ENCODE data around the gene STK10. TPM values are rescaled to one million over a fixed set of nuclear protein-coding genes. Genes with fewer than 3 reads are reported as not detected.
"Not testable (repeated sequence)": the region's sequence is repeated elsewhere in the genome, so short reads cannot be mapped to it uniquely, and the experiment has no call there.

Gene STK10
- total RNA-seq, 1 donor: 27.1 TPM

DNA sequence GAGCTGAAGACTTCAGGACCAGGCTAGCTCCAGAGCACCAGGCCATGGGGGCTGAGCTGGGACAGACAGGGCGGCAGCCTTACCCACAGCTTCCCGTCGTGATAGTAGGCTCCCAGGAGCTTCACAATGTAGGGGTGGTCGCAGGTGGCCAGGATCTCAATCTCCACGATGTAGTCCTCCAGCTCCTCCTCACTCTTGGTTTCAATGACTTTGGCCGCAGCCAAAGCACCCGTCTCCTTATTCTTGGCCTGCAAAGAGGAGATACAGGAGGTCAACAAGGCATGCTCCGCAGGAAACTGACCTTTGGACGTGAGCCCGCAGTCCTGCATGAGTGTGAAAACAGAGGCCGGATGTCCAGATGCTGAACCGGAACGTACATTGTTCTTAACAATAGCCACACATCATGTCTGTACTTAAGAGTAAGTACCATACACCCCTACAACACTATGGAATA, 31.5 kb downstream of the STK10 start:
- TF ChIP-seq, protein P1, sequence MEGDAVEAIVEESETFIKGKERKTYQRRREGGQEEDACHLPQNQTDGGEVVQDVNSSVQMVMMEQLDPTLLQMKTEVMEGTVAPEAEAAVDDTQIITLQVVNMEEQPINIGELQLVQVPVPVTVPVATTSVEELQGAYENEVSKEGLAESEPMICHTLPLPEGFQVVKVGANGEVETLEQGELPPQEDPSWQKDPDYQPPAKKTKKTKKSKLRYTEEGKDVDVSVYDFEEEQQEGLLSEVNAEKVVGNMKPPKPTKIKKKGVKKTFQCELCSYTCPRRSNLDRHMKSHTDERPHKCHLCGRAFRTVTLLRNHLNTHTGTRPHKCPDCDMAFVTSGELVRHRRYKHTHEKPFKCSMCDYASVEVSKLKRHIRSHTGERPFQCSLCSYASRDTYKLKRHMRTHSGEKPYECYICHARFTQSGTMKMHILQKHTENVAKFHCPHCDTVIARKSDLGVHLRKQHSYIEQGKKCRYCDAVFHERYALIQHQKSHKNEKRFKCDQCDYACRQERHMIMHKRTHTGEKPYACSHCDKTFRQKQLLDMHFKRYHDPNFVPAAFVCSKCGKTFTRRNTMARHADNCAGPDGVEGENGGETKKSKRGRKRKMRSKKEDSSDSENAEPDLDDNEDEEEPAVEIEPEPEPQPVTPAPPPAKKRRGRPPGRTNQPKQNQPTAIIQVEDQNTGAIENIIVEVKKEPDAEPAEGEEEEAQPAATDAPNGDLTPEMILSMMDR (IDR thresholded peaks at IDR 0.05; ENCODE audit: extremely low read depth, low read depth, low read length): no peak
- Histone ChIP-seq H3K79me2 (ENCODE audit: insufficient read depth, low read length) (peaks cover 64% of the 10 kb centered on the region), H3K27me3 (ENCODE audit: insufficient read depth, low read length) (no peaks in the 10 kb centered on the region), H3K9me3 (ENCODE audit: low read depth, low read length) (no peaks in the 10 kb centered on the region), H3K36me3 (ENCODE audit: insufficient read depth, low read length) (peaks cover 17% of the 10 kb centered on the region), H4K20me1 (ENCODE audit: insufficient read depth, low read length) (peaks cover 14% of the 10 kb centered on the region), H3K4me3 (ENCODE audit: insufficient read depth, low read length) (no peak overlapping the region), H3K4me2 (ENCODE audit: insufficient read depth, low read length) (no peak overlapping the region), H2AFZ (ENCODE audit: low read length) (no peak overlapping the region), H3K4me1 (ENCODE audit: insufficient read depth, low read length) (no peaks in the 10 kb centered on the region), H3K27ac (ENCODE audit: low read depth, low read length) (no peak overlapping the region)
- DNase-seq (ENCODE audit: insufficient read length, low spot score, missing footprints): no peak

DNA sequence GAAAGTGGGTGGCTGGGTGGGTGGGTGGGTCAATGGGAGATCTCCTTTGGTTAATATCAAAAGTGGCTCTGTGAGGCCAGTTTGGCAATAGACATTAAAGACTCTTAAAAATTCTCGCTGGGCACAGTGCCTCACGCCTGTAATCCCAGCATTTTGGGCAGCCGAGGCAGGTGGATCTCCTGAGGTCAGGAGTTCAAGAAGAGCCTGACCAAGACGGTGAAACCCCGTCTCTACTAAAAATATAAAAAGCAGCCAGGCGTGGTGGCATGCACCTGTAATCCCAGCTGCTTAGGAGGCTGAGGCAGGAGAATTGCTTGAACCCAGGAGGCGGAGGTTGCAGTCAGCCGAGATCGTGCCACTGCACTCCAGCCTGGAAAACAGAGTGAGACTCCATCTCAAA, 32.9 kb downstream of the STK10 start:
- H3K27me3 ChIP-seq (ENCODE audit: insufficient read depth, low read length); H3K9me3 ChIP-seq (ENCODE audit: low read depth, low read length); H3K4me1 ChIP-seq (ENCODE audit: insufficient read depth, low read length); H2AFZ ChIP-seq (ENCODE audit: low read length); H4K20me1 ChIP-seq (ENCODE audit: insufficient read depth, low read length); H3K27ac ChIP-seq (ENCODE audit: low read depth, low read length); H3K4me2 ChIP-seq (ENCODE audit: insufficient read depth, low read length); H3K4me3 ChIP-seq (ENCODE audit: insufficient read depth, low read length); DNase-seq (ENCODE audit: insufficient read length, low spot score, missing footprints): not testable (repeated sequence)
- peaks cover 17% of the 10 kb centered on the region for H3K36me3 ChIP-seq (ENCODE audit: insufficient read depth, low read length)
- peaks cover 60% of the 10 kb centered on the region for H3K79me2 ChIP-seq (ENCODE audit: insufficient read depth, low read length)

DNA sequence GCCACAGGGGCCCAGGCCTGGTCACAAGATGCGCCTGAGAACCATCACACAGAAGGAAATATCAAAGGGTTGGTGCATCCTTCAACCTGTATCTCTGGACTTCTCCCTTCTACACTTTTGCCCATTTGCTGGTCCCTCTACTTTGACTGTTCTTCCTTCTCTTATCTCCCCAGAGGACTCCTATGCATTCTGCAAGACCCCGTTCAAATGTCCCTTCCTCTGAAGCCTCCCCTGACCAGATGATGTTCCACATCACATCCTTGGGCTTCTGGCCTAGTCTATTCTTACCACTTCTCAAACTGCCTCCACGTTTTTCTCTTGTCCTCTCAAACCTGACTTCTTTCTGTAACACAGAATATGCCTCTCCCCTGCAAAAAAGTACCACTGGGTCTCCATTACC, 34.3 kb downstream of the STK10 start:
- Histone ChIP-seq H4K20me1 (ENCODE audit: insufficient read depth, low read length) (peaks cover 2% of the 10 kb centered on the region), H3K4me1 (ENCODE audit: insufficient read depth, low read length) (peaks cover 7% of the 10 kb centered on the region), H3K27me3 (ENCODE audit: insufficient read depth, low read length) (no peaks in the 10 kb centered on the region), H3K4me2 (ENCODE audit: insufficient read depth, low read length) (no peak overlapping the region), H3K36me3 (ENCODE audit: insufficient read depth, low read length) (peaks cover 17% of the 10 kb centered on the region), H2AFZ (ENCODE audit: low read length) (no peak overlapping the region), H3K4me3 (ENCODE audit: insufficient read depth, low read length) (no peak overlapping the region), H3K79me2 (ENCODE audit: insufficient read depth, low read length) (peaks cover 55% of the 10 kb centered on the region), H3K27ac (ENCODE audit: low read depth, low read length) (no peak overlapping the region), H3K9me3 (ENCODE audit: low read depth, low read length) (no peaks in the 10 kb centered on the region)
- TF ChIP-seq, protein P1 (IDR thresholded peaks at IDR 0.05; ENCODE audit: extremely low read depth, low read depth, low read length): no peak
- DNase-seq (ENCODE audit: insufficient read length, low spot score, missing footprints): no peak

DNA sequence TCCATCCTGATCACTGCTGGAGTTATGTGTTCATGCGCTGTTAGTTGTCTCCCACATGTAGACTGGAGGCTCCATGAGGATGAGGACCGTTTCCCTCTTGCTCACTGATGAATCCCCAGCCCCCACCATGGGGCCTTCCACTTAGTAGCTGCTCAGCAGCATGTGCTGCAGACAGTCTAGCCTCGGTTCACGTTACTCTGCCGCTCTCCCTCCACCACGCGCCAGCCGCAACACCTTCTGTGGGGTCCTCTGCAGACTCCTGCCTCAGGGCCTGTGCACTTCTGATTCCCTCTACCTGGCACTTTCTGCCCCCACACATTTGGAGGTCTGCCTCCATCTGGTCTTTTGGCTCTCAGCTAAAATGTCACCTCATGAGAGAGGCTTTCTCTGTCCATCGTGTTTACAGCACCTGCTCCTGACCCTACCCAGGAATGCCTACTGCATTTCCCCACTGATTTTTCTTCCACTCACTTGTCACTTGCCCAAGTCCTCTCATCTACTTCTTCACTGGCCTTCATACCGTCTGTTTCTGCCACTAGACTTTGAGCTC, 36.3 kb downstream of the STK10 start:
- H3K27ac ChIP-seq (ENCODE audit: low read depth, low read length): no peak overlapping the region
- H3K79me2 ChIP-seq (ENCODE audit: insufficient read depth, low read length): peaks cover 61% of the 10 kb centered on the region
- peaks cover 7% of the 10 kb centered on the region for H3K4me1 ChIP-seq (ENCODE audit: insufficient read depth, low read length)
- H4K20me1 ChIP-seq (ENCODE audit: insufficient read depth, low read length): no peaks in the 10 kb centered on the region
- no peak overlapping the region for H2AFZ ChIP-seq (ENCODE audit: low read length)
- DNase-seq (ENCODE audit: insufficient read length, low spot score, missing footprints): no peak
- H3K27me3 ChIP-seq (ENCODE audit: insufficient read depth, low read length): no peaks in the 10 kb centered on the region
- TF ChIP-seq, protein P1 (IDR thresholded peaks at IDR 0.05; ENCODE audit: extremely low read depth, low read depth, low read length): no peak
- H3K4me2 ChIP-seq (ENCODE audit: insufficient read depth, low read length): no peak overlapping the region
- H3K36me3 ChIP-seq (ENCODE audit: insufficient read depth, low read length): peaks cover 17% of the 10 kb centered on the region
- H3K9me3 ChIP-seq (ENCODE audit: low read depth, low read length): no peaks in the 10 kb centered on the region
- H3K4me3 ChIP-seq (ENCODE audit: insufficient read depth, low read length): no peak overlapping the region
